ENCODE measurements around the gene PDSS2. TPM values are rescaled to one million over a fixed set of nuclear protein-coding genes. Genes with fewer than 3 reads are reported as not detected.

The PDSS2 gene
- total and polyA plus RNA-seq, 9 of the 15 experiments (the other 6 are each of a cell fraction or from before 2014, with no cell fraction given) = 5.8 to 21.1 (median 12.0) TPM

GRCh38 chr6:107321793-107322192, 137.6 kb downstream of the PDSS2 start (continued):
- TF ChIP-seq ZFP91 (CRISPR knock-in tag; IDR thresholded peaks at IDR 0.05) (no peak), SIN3A (IDR thresholded peaks at IDR 0.05; ENCODE audit: borderline replicate concordance in 2 of 2, control insufficient read depth in 1 of 2, low read depth in 2 of 2, low read length in 2 of 2) (no peak), NFXL1 (CRISPR knock-in tag; IDR thresholded peaks at IDR 0.05) (no peak), SMARCB1 (IDR thresholded peaks at IDR 0.05; ENCODE audit: insufficient read length, low read depth) (no peak), ZNF830 (CRISPR knock-in tag; IDR thresholded peaks at IDR 0.05) (no peak)

- WGBS (ENCODE audit: insufficient coverage, low coverage, missing lambda C conversion rate) = 76% methylated on average over 5 of the region's 5 CpGs
- Histone ChIP-seq H3K9me1 (ENCODE audit: control insufficient read depth, insufficient read depth, low read length) (no peaks in the 10 kb centered on the region), H3K4me3 (no peak overlapping the region), H3K27me3 (ENCODE audit: control insufficient read depth in 2 of 2, insufficient read depth in 2 of 2, low read length in 2 of 2) (no peaks in the 10 kb centered on the region), H3K9ac (ENCODE audit: insufficient read depth in 1 of 2, low read depth in 2 of 2, low read length in 2 of 2) (no peak overlapping the region), H3K27ac (ENCODE audit: extremely low read depth, low read depth, low read length) (no peak overlapping the region), H3K9me3 (replicated peaks; ENCODE audit: control insufficient read depth, insufficient read depth, low read depth, low read length) (no peaks in the 10 kb centered on the region), H4K20me1 (replicated peaks; ENCODE audit: control insufficient read depth, insufficient read depth, low read length) (no peaks in the 10 kb centered on the region), H3K4me1 (replicated peaks in 1 of 2; ENCODE audit: control insufficient read depth in 2 of 2, insufficient read depth in 2 of 2, low read length in 2 of 2) (no peaks in the 10 kb centered on the region), H3K36me3 (ENCODE audit: control insufficient read depth, insufficient read depth, low read length) (no peaks in the 10 kb centered on the region), H2AFZ (ENCODE audit: low read depth, low read length) (no peak overlapping the region), H3K79me2 (ENCODE audit: control insufficient read depth, insufficient read depth, low read length) (no peaks in the 10 kb centered on the region), H3K4me2 (ENCODE audit: insufficient read depth, low read length) (no peak overlapping the region)
- FAIRE-seq (no peak), ATAC-seq (no peak), DNase-seq (ENCODE audit: extremely low read depth in 1 of 4, low spot score in 3 of 4) (no peak)
- intact Hi-C loops (cut with micrococcal nuclease) (loop anchor here (5.0 kb wide), 1 partner anchor 133 kb away; no protein-coding TSS in a partner anchor), in situ Hi-C loops (cut with MboI) (no loop called here)
- no peak for TF ChIP-seq RBM17 (IDR thresholded peaks at IDR 0.05; ENCODE audit: borderline replicate concordance, low read depth, low read length)
- ChIA-PET POLR2A (interaction anchor here (0.5 to 2.0 kb wide), 2 partner anchors 11 to 238 kb away, joined by 3 to 5 read pairs; no protein-coding TSS in a partner anchor), CTCF (ENCODE audit: low intra/inter-chr PET ratio) (no interaction called here)
- no TSS peak for BruUV-seq (replicated peaks)
These were observed 139.3 kb downstream of the PDSS2 start for GRCh38 chr6:107319906-107320530.
